Measurements from ENCODE around the gene TBC1D22A. TPM values are rescaled to one million over a fixed set of nuclear protein-coding genes. Genes with fewer than 3 reads are reported as not detected.

The TBC1D22A gene
- polyA plus RNA-seq, 1 donor from 2014 or later = 9.3 TPM

- Histone ChIP-seq H3K9ac (ENCODE audit: low read length) (no peak overlapping the region), H3K9me2 (ENCODE audit: insufficient read depth, low read length) (no peaks in the 10 kb centered on the region), H3K4me2 (ENCODE audit: low read length) (no peak overlapping the region), H4K20me1 (ENCODE audit: insufficient read depth) (no peaks in the 10 kb centered on the region), H3F3A (ENCODE audit: insufficient read depth, low read length, poor library complexity, severe bottlenecking) (no peaks in the 10 kb centered on the region), H3K27me3 (ENCODE audit: insufficient read depth, low read depth, low read length) (no peaks in the 10 kb centered on the region), H3K9me3 (ENCODE audit: low read length) (peaks cover 6% of the 10 kb centered on the region), H3K27ac (ENCODE audit: low read length) (no peak overlapping the region), H3K36me3 (ENCODE audit: insufficient read depth, low read length) (no peaks in the 10 kb centered on the region), H3K4me3 (ENCODE audit: low read length) (no peak overlapping the region), H2AFZ (ENCODE audit: low read depth, low read length) (no peak overlapping the region), H3K79me2 (replicated peaks; ENCODE audit: insufficient read depth, low read length) (no peaks in the 10 kb centered on the region)
- TF ChIP-seq MXI1 (conservative IDR thresholded peaks at IDR 0.05; ENCODE audit: poor library complexity, severe bottlenecking) = no peak
- no peak for TF ChIP-seq POLR2AphosphoS5 (IDR thresholded peaks at IDR 0.05)
- no peak for TF ChIP-seq EP300 (conservative IDR thresholded peaks at IDR 0.05; ENCODE audit: poor library complexity, severe bottlenecking)
- TF ChIP-seq RAD21 (conservative IDR thresholded peaks at IDR 0.05) = no peak
- no peak for TF ChIP-seq TAF1 (IDR thresholded peaks at IDR 0.05; ENCODE audit: low read depth)
- TF ChIP-seq EZH2 (IDR thresholded peaks at IDR 0.05; ENCODE audit: borderline replicate concordance, insufficient read depth, low read length, poor library complexity, severe bottlenecking) = no peak
- TF ChIP-seq, protein P1, sequence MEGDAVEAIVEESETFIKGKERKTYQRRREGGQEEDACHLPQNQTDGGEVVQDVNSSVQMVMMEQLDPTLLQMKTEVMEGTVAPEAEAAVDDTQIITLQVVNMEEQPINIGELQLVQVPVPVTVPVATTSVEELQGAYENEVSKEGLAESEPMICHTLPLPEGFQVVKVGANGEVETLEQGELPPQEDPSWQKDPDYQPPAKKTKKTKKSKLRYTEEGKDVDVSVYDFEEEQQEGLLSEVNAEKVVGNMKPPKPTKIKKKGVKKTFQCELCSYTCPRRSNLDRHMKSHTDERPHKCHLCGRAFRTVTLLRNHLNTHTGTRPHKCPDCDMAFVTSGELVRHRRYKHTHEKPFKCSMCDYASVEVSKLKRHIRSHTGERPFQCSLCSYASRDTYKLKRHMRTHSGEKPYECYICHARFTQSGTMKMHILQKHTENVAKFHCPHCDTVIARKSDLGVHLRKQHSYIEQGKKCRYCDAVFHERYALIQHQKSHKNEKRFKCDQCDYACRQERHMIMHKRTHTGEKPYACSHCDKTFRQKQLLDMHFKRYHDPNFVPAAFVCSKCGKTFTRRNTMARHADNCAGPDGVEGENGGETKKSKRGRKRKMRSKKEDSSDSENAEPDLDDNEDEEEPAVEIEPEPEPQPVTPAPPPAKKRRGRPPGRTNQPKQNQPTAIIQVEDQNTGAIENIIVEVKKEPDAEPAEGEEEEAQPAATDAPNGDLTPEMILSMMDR (IDR thresholded peaks at IDR 0.05; ENCODE audit: poor library complexity, severe bottlenecking) = no peak
Measured at GRCh38 chr22:47020166-47020565, 257.7 kb downstream of the TBC1D22A start.

DNA sequence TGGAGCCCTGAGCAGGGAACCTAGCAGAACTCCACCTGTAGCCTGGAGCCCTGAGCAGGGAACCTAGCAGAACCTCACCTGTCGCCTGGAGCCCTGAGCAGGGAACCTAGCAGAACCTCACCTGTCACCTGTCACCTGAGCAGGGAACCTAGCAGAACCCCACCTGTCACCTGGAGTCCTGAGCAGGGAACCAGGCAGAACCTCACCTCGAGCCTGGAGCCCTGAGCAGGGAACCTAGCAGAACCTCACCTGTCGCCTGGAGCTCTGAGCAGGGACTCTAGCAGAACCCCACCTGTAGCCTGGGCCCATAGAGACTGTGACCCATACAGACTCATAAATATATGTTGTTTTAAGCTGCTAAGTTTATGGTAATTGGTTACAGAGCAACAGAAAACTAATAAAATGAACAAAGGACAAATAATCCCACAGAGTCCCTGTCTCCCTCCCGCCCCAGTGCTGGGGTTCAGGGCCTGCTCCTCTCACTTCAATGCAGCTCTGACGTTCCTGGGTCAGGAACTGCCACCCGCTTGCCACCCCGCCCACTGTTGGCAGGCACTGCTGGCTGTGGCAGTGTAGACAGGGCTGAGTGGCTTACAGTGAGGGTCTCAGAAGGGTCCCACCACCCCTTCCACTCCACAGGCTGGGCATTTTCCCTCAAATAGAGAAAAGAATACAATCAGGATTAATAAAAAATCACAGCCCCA, 259.1 kb downstream of the TBC1D22A start:
- Histone ChIP-seq H3K4me3 (ENCODE audit: low read length) (no peak overlapping the region), H3K9me2 (ENCODE audit: insufficient read depth, low read length) (no peaks in the 10 kb centered on the region), H3K9ac (ENCODE audit: low read length) (no peak overlapping the region), H3K4me2 (ENCODE audit: low read length) (no peak overlapping the region), H2AFZ (ENCODE audit: low read depth, low read length) (no peak overlapping the region), H4K20me1 (ENCODE audit: insufficient read depth) (no peaks in the 10 kb centered on the region), H3F3A (ENCODE audit: insufficient read depth, low read length, poor library complexity, severe bottlenecking) (no peaks in the 10 kb centered on the region), H3K79me2 (replicated peaks; ENCODE audit: insufficient read depth, low read length) (no peaks in the 10 kb centered on the region), H3K27me3 (ENCODE audit: insufficient read depth, low read depth, low read length) (no peaks in the 10 kb centered on the region), H3K9me3 (ENCODE audit: low read length) (peaks cover 6% of the 10 kb centered on the region), H3K36me3 (ENCODE audit: insufficient read depth, low read length) (no peaks in the 10 kb centered on the region), H3K27ac (ENCODE audit: low read length) (no peak overlapping the region)
- TF ChIP-seq REST (IDR thresholded peaks at IDR 0.05; ENCODE audit: borderline replicate concordance) (no peak), MXI1 (conservative IDR thresholded peaks at IDR 0.05; ENCODE audit: poor library complexity, severe bottlenecking) (no peak), SMC3 (conservative IDR thresholded peaks at IDR 0.05; ENCODE audit: poor library complexity) (no peak), POLR2AphosphoS5 (IDR thresholded peaks at IDR 0.05) (no peak), TAF1 (IDR thresholded peaks at IDR 0.05; ENCODE audit: low read depth) (no peak), EP300 (conservative IDR thresholded peaks at IDR 0.05; ENCODE audit: poor library complexity, severe bottlenecking) (no peak)
